Activated gamma-delta T cell treated with Interleukin-2 at 50 U/mL for 16 hours (primary cell): Measurements from ENCODE around the gene PSG2.
"Not testable (repeated sequence)": the region's sequence is repeated elsewhere in the genome, so short reads cannot be mapped to it uniquely, and the experiment has no call there.

Experiments
- DNase-seq: peaks from one replicate; pipeline ENCODE4 v3.0.0-alpha.2; 2020

PSG2 gene

GRCh38 chr19:43082601-43083000 lies at the start of gene PSG2:
Gene PSG2 (minus strand): TSS chr19:43082701. CDS start chr19:43082569, 132 bp downstream.
- not testable (repeated sequence) for DNase-seq

- DNase-seq, result not testable (repeated sequence)
Observed at GRCh38 chr19:43131281-43131842, 48.9 kb upstream of the PSG2 start.

GRCh38 chr19:43129197-43129596 lies 46.7 kb upstream of the PSG2 start:
- not testable (repeated sequence) for DNase-seq

- not testable (repeated sequence) for DNase-seq
Observed at GRCh38 chr19:43127336-43127735, 44.8 kb upstream of the PSG2 start.

GRCh38 chr19:43126720-43127119 lies 44.2 kb upstream of the PSG2 start:
- DNase-seq, result no peak

GRCh38 chr19:43124360-43124759 lies 41.9 kb upstream of the PSG2 start:
- DNase-seq, result no peak

- not testable (repeated sequence) for DNase-seq
Observed at GRCh38 chr19:43120433-43121026, 38.0 kb upstream of the PSG2 start.

GRCh38 chr19:43119526-43119925 lies 37.0 kb upstream of the PSG2 start:
- not testable (repeated sequence) for DNase-seq

GRCh38 chr19:43116421-43116820 lies 33.9 kb upstream of the PSG2 start:
- not testable (repeated sequence) for DNase-seq

- not testable (repeated sequence) for DNase-seq
Observed at GRCh38 chr19:43115548-43115947, 33.0 kb upstream of the PSG2 start.

- DNase-seq, result not testable (repeated sequence)
Observed at GRCh38 chr19:43115064-43115463, 32.6 kb upstream of the PSG2 start.

- not testable (repeated sequence) for DNase-seq
Observed at GRCh38 chr19:43114626-43115025, 32.1 kb upstream of the PSG2 start.

GRCh38 chr19:43107401-43107800 lies 24.9 kb upstream of the PSG2 start:
- DNase-seq, result not testable (repeated sequence)

- DNase-seq, result no peak
Observed at GRCh38 chr19:43105496-43105895, 23.0 kb upstream of the PSG2 start.

GRCh38 chr19:43104215-43104850 lies 21.8 kb upstream of the PSG2 start:
- not testable (repeated sequence) for DNase-seq

GRCh38 chr19:43101950-43102349 lies 19.4 kb upstream of the PSG2 start:
- no peak for DNase-seq

GRCh38 chr19:43098416-43098815 lies 15.9 kb upstream of the PSG2 start:
- DNase-seq, result not testable (repeated sequence)

- DNase-seq, result peak; percentile 4
Observed at GRCh38 chr19:43087702-43088340, 5.3 kb upstream of the PSG2 start.

- DNase-seq, result not testable (repeated sequence)
Observed at GRCh38 chr19:43085796-43086530, 3.5 kb upstream of the PSG2 start.

GRCh38 chr19:43084196-43084832 lies 1.8 kb upstream of the PSG2 start:
- DNase-seq, result not testable (repeated sequence)

- not testable (repeated sequence) for DNase-seq
Observed at GRCh38 chr19:43083721-43084120, 1.2 kb upstream of the PSG2 start.

- no peak for DNase-seq
Observed at GRCh38 chr19:43078311-43078710, 4.2 kb downstream of the PSG2 start.
